M059J (cell line): Measurements from ENCODE around the gene FGR. TPM values are rescaled to one million over a fixed set of nuclear protein-coding genes. Genes with fewer than 3 reads are reported as not detected.
"Not testable (repeated sequence)": the region's sequence is repeated elsewhere in the genome, so short reads cannot be mapped to it uniquely, and the experiment has no call there.

ENCODE experiments used
- DNase-seq: peaks from one replicate; pipeline ENCODE4 v3.0.0-alpha.2; 2012; ENCODE audit warnings: low read depth
- total RNA-seq: library from RNA; depleted of rRNA; stranded (reverse); fragments of >200 nt; shearing (Covaris generic); gene quantifications from 2 replicates; pipeline ENCODE4 v1.2.3, GENCODE V29; 2014

The FGR gene
- total RNA-seq, 1 experiment from 2014 or later, result 0.17 TPM

GRCh38 chr1:27635396-27636142, 584 bp upstream of the FGR start:
- no peak for DNase-seq

GRCh38 chr1:27634177-27634984, 604 bp downstream of the FGR start:
- DNase-seq, result peak; percentile 38

DNA sequence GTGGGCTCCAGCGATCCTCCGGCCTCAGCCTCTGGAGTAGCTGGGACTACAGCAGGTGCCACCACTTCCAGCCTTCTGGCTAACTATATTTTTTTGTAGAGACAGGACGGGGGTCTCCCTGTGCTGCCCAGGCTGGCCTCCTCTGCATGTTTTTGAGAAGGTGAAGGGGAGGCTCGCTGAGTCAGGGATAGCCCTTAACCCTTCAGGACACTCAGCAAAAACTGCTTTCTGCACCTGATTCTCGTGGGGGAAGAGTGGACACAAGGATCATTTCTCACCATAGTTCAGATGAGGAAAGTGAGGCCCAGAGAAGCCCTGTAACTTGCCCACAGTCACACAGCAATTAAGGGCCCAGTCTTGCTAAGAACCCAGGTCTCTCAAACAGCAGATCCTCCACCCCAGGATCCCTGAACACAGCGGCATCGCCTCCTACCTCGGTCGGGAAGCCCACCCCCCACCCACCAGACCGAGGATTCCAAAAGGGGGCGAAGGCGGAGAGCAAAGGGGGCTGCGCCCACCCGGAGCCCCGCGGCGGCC, 1.3 kb downstream of the FGR start:
- no peak for DNase-seq

GRCh38 chr1:27633298-27633610, 1.7 kb downstream of the FGR start:
- DNase-seq, result no peak

- DNase-seq, result peak; percentile 34
Measured at GRCh38 chr1:27632387-27633297, 2.3 kb downstream of the FGR start.

GRCh38 chr1:27630859-27631491, 4.0 kb downstream of the FGR start:
- no peak for DNase-seq

DNA sequence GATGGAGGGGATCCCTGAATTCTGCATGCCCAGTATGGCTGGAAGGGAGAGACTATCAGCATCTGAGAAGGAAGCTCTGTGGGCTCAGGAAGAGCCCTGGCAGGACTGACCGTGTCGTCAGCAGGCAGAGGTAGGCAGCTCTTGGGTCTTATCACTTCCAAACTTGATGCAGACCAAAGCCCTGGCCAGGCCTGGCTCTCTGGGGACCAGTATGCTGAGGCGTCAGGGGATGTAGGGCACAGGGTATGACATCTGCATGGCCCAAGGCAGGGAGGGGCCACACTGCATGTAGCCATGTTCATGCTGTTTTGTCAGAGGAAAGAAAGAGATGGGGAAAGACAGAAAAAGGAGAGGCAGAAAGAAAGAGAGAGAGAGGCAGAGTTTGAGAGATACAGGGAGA, 6.3 kb downstream of the FGR start:
- DNase-seq, result no peak

DNA sequence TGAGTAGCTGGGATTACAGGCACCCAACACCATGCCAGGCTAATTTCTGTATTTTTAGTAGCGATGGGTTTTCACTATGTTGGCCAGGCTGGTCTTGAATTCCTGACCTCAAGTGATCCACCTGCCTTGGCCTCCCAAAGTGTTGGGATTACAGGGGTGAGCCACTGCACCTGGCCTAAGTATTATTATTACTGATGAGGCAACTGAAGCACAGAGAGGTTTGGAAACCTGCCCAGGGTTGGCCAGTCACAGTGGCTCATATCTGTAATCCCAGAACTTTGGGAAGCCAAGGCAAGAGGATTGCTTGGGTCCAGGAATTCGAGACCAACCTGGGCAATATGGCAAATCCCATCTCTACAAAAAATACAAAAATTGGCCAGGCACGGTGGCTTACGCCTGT, 7.3 kb downstream of the FGR start:
- DNase-seq, result not testable (repeated sequence)

- DNase-seq, result no peak
Measured at GRCh38 chr1:27627061-27627460, 7.9 kb downstream of the FGR start.

GRCh38 chr1:27626031-27626935, 8.7 kb downstream of the FGR start:
- DNase-seq, result no peak

- no peak for DNase-seq
Measured at GRCh38 chr1:27624467-27625178, 10.4 kb downstream of the FGR start.

GRCh38 chr1:27623327-27624212, 11.4 kb downstream of the FGR start:
- no peak for DNase-seq

DNA sequence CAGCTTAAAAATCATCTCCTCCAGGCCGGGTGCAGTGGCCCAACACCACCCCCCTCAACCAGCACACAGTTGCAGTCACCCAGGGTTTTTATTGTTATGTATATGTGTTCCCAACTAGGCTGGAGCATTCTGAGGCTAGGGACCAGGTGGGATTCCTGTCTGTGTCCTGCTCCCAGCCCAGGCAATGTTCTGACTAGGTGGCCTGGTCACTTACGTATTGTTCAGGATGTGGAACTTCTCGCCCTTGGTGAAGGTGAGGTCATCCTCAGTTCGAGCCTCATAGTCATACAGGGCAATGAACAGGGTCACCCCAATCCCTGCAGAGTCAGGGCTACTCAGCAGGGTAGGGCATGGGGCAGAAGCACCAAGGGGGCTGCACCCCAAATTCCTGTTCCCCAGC, 12.2 kb downstream of the FGR start:
- no peak for DNase-seq

- DNase-seq, result peak; percentile 76
Measured at GRCh38 chr1:27621051-27621920, 13.7 kb downstream of the FGR start.

DNA sequence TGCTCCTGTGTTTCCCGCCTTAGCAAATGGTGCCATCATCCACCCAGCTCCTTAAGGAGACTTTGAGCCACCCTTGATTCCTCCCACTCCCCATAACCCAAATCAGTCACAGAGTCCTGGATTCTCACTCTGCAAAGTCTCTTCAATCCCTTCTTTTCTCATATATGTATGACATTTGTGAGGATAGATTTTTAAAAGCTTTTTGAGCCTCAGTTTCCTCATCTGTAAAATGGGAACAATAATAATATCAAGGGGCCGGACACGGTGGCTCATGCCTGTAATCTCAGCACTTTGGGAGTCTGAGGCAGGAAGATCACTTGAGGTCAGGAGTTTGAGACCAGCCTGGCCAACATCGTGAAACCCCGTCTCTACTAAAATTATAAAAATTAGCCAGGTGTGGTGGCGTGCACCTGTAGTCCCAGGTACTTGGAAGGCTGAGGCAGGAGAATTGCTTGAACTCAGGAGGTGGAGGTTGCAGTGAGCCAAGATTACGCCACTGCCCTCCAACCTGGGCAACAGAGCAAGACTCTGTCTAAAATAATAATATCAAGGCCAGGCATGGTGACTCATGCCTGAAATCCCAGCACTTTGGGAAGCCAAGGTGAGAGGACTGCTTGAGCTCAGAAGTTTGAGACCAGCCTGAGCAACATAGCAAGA, 15.1 kb downstream of the FGR start:
- DNase-seq, result not testable (repeated sequence)

GRCh38 chr1:27618341-27619082, 16.5 kb downstream of the FGR start:
- no peak for DNase-seq
